Measurements from ENCODE around the gene GPC6.

The GPC6 gene

DNA sequence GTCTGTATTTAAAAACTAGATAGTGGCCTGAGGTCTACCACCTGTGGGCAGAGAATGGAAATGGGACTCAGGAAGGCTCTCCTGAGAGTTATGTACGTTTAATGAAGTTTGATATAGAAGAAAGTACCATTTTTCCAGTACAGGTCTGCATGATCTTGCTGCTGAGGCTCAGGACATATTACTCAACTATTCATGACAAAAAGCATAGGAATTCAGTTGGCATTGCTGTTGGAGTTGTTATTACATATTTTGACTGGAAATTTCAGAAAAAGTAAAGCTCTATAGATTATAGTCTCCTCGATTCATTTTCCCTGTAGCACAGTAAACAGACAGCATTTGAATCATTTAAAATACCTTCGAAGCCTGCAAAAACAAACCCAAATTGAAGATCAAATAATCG is 783.1 kb downstream of the GPC6 start:
- TF ChIP-seq EZH2 (optimal IDR thresholded peaks at IDR 0.05; ENCODE audit: low read depth, low read length), result no peak
- TF ChIP-seq, protein P1, sequence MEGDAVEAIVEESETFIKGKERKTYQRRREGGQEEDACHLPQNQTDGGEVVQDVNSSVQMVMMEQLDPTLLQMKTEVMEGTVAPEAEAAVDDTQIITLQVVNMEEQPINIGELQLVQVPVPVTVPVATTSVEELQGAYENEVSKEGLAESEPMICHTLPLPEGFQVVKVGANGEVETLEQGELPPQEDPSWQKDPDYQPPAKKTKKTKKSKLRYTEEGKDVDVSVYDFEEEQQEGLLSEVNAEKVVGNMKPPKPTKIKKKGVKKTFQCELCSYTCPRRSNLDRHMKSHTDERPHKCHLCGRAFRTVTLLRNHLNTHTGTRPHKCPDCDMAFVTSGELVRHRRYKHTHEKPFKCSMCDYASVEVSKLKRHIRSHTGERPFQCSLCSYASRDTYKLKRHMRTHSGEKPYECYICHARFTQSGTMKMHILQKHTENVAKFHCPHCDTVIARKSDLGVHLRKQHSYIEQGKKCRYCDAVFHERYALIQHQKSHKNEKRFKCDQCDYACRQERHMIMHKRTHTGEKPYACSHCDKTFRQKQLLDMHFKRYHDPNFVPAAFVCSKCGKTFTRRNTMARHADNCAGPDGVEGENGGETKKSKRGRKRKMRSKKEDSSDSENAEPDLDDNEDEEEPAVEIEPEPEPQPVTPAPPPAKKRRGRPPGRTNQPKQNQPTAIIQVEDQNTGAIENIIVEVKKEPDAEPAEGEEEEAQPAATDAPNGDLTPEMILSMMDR (IDR thresholded peaks at IDR 0.05; ENCODE audit: low read length), result no peak
- TF ChIP-seq EZH2phosphoT487 (IDR thresholded peaks at IDR 0.05; ENCODE audit: low read length), result no peak
- Histone ChIP-seq H2AFZ (ENCODE audit: low read length) (no peak overlapping the region), H3K4me2 (ENCODE audit: low read depth, low read length) (no peak overlapping the region)

DNA sequence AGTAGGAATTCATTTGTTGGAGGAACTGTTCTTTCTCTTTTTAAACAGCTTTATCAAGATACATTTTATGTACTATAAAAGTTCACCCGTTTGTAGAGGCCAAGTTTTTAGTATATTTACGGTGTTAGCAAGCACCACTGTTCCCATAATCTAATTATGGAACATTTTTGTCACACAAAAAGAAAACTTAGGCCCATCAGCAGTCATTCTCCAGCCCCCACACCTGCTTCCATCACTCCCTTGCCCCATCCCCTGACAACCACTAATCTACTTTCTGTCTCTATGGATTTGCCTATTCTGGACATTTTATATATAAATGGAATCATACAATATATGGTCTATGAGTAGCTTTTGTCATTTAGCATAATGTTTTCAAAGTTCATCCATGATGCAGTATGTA is 787.9 kb downstream of the GPC6 start:
- TF ChIP-seq EZH2 (optimal IDR thresholded peaks at IDR 0.05; ENCODE audit: low read depth, low read length) (no peak), EZH2phosphoT487 (IDR thresholded peaks at IDR 0.05; ENCODE audit: low read length) (no peak)
- TF ChIP-seq, protein P1 (IDR thresholded peaks at IDR 0.05; ENCODE audit: low read length), result no peak
- Histone ChIP-seq H3K9me2 (replicated peaks; ENCODE audit: insufficient read depth, low read length) (no peaks in the 10 kb centered on the region), H3K4me3 (ENCODE audit: low read length) (no peak overlapping the region), H3K79me2 (ENCODE audit: low read length) (no peaks in the 10 kb centered on the region), H3K4me2 (ENCODE audit: low read depth, low read length) (no peak overlapping the region), H4K20me1 (ENCODE audit: insufficient read depth, low read length) (no peaks in the 10 kb centered on the region), H3K9me3 (replicated peaks; ENCODE audit: insufficient read depth, low read length) (no peaks in the 10 kb centered on the region), H3K4me1 (ENCODE audit: low read length) (no peaks in the 10 kb centered on the region), H3F3A (ENCODE audit: insufficient read depth, low read length) (no peaks in the 10 kb centered on the region), H3K36me3 (replicated peaks; ENCODE audit: insufficient read depth, low read length) (no peaks in the 10 kb centered on the region), H3K27me3 (replicated peaks; ENCODE audit: insufficient read depth, low read length) (no peaks in the 10 kb centered on the region), H3K27ac (ENCODE audit: low read length) (no peak overlapping the region), H2AFZ (ENCODE audit: low read length) (no peak overlapping the region), H3K9ac (ENCODE audit: low read length) (no peak overlapping the region)
- no peak for DNase-seq

More for the DNA sequence above, 783.1 kb downstream of the GPC6 start:
- no peaks in the 10 kb centered on the region for H3K36me3 ChIP-seq (replicated peaks; ENCODE audit: insufficient read depth, low read length)
- no peaks in the 10 kb centered on the region for H4K20me1 ChIP-seq (ENCODE audit: insufficient read depth, low read length)
- H3K9me2 ChIP-seq (replicated peaks; ENCODE audit: insufficient read depth, low read length), result no peaks in the 10 kb centered on the region
- no peaks in the 10 kb centered on the region for H3F3A ChIP-seq (ENCODE audit: insufficient read depth, low read length)
- no peaks in the 10 kb centered on the region for H3K79me2 ChIP-seq (ENCODE audit: low read length)
- no peak overlapping the region for H3K4me3 ChIP-seq (ENCODE audit: low read length)
- no peak for DNase-seq
- no peaks in the 10 kb centered on the region for H3K4me1 ChIP-seq (ENCODE audit: low read length)
- no peaks in the 10 kb centered on the region for H3K27me3 ChIP-seq (replicated peaks; ENCODE audit: insufficient read depth, low read length)
- no peak overlapping the region for H3K9ac ChIP-seq (ENCODE audit: low read length)
- no peaks in the 10 kb centered on the region for H3K9me3 ChIP-seq (replicated peaks; ENCODE audit: insufficient read depth, low read length)
- no peak overlapping the region for H3K27ac ChIP-seq (ENCODE audit: low read length)

DNA sequence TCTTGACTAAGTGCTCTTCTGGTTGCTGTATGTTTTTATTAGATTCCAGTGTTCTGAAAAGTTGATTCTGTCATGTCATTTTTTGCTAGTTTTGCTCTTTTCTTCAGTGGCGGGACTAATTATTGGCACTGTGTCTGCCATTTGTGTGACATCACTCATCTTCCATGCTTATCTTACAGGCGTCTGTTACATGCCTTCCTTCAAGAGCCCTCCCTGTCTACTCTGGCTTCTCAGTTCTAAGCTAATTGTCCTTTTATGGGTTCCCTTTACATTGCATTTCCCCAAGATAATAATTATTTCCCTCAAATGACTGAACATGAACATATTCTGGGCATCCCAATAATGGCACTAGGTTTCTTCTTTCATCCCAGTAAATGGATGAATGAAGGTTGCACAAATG is 793.8 kb downstream of the GPC6 start:
- Histone ChIP-seq H3K4me2 (ENCODE audit: low read depth, low read length) (no peak overlapping the region), H3K36me3 (replicated peaks; ENCODE audit: insufficient read depth, low read length) (no peaks in the 10 kb centered on the region), H3K79me2 (ENCODE audit: low read length) (no peaks in the 10 kb centered on the region), H4K20me1 (ENCODE audit: insufficient read depth, low read length) (no peaks in the 10 kb centered on the region), H3K9me2 (replicated peaks; ENCODE audit: insufficient read depth, low read length) (no peaks in the 10 kb centered on the region), H2AFZ (ENCODE audit: low read length) (no peak overlapping the region), H3K9me3 (replicated peaks; ENCODE audit: insufficient read depth, low read length) (no peaks in the 10 kb centered on the region), H3K27ac (ENCODE audit: low read length) (no peak overlapping the region), H3K4me3 (ENCODE audit: low read length) (no peak overlapping the region), H3F3A (ENCODE audit: insufficient read depth, low read length) (no peaks in the 10 kb centered on the region), H3K27me3 (replicated peaks; ENCODE audit: insufficient read depth, low read length) (no peaks in the 10 kb centered on the region), H3K4me1 (ENCODE audit: low read length) (no peaks in the 10 kb centered on the region), H3K9ac (ENCODE audit: low read length) (no peak overlapping the region)
- no peak for DNase-seq
- no peak for TF ChIP-seq EZH2 (optimal IDR thresholded peaks at IDR 0.05; ENCODE audit: low read depth, low read length)
- TF ChIP-seq, protein P1 (IDR thresholded peaks at IDR 0.05; ENCODE audit: low read length), result no peak
- no peak for TF ChIP-seq EZH2phosphoT487 (IDR thresholded peaks at IDR 0.05; ENCODE audit: low read length)
